NT2/D1 (cell line): ENCODE measurements around the gene DCPS.

Experiments
- SUZ12 ChIP-seq: IDR thresholded peaks from 2 replicates; pipeline ENCODE4 v1.6.1; 2011; ENCODE audit not compliant: insufficient read length, insufficient read depth; ENCODE audit errors: extremely low read depth
- YY1 ChIP-seq: IDR thresholded peaks from 2 replicates; pipeline ENCODE4 v1.6.1; 2011; ENCODE audit not compliant: insufficient read length, insufficient read depth
- ZNF274 ChIP-seq: IDR thresholded peaks from 2 replicates; pipeline ENCODE4 v1.6.1; 2011; ENCODE audit warnings: mild to moderate bottlenecking, low read depth, low read length

DNA sequence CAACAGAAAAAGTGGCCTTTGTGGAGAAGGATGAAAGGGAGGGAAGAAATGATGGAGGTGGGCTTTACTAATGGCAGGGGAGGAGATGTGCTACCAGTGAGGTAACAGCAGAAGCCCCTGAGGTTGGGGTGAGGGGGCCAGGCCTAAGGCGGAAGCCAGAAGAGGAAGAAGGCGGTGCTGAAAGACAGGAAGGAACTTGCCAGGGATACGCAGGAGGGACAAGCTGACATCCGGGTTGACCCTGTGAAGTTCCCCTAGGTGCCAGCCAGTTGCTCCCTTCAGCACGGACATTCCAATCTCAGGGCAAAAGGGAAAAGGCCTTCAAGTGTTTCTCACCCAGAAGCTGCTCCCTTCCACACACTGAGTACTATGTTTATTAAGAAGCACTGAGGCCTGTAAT lies 23.3 kb upstream of the DCPS start:
- TF ChIP-seq YY1 (no peak), ZNF274 (no peak), SUZ12 (no peak)
